K562 (cell line): ENCODE data around the gene CD164L2. TPM values are rescaled to one million over a fixed set of nuclear protein-coding genes. Genes with fewer than 3 reads are reported as not detected.

ENCODE experiments used
- ATAC-seq: fragments of 200-7000 bp; cut with Tn5 transposase; 3 replicates; pipeline ENCODE4 v1.9.1; 2020; ENCODE audit warnings: moderate library complexity
- BruUV-seq: library from RNA; stranded (reverse); fragments of 400-500 nt; replicated peaks from 2 replicates; lab custom pipeline; 2021; lab: Mats Ljungman, UMichigan
- CTCF ChIA-PET: fragments of 300-600 bp; formaldehyde crosslinking; extraction: SDS; loops from one replicate; lab custom pipeline; 2021; ENCODE audit warnings: low intra/inter-chr PET ratio; lab: Yijun Ruan, JAX
- POLR2A ChIA-PET: fragments of 300-600, 350-650 bp; sonication (Branson Sonifier 250); formaldehyde crosslinking; extraction: SDS; loops from one replicate; lab custom pipeline; 2021; ENCODE audit warnings: antibody characterized with exemption, inconsistent platforms; lab: Yijun Ruan, JAX
- DNase-seq, 4 experiments: peaks; one replicate each; pipeline versions ENCODE4 v3.0.0 to v3.0.0-alpha.2; 2011 to 2018; ENCODE audit warnings: low spot score in 3 of 4, mixed read lengths in 3 of 4; ENCODE audit errors: extremely low read depth in 1 of 4
- FAIRE-seq: peaks from 2 replicates; lab custom pipeline; 2011; peaks lifted over from hg19 to GRCh38; lab: Jason Lieb, UNC
- H2AFZ ChIP-seq: 2 replicates; pipeline ENCODE4 v1.6.0; 2011; ENCODE audit warnings: low read depth, low read length, control low read depth, inconsistent platforms
- H3K27ac ChIP-seq: fragments of 200-600 bp; 3 replicates; pipeline ENCODE4 v1.8.0; 2011; ENCODE audit warnings: low read depth, mild to moderate bottlenecking, control low read depth, inconsistent platforms, low read length, moderate library complexity, mixed read lengths; ENCODE audit errors: extremely low read depth
- H3K27me3 ChIP-seq, 2 experiments: fragments of 300-600 bp in 1 of 2; 2 replicates in 1 of 2; 3 replicates in 1 of 2; pipeline versions ENCODE4 v1.6.0 to v1.8.0; 2011; ENCODE audit warnings: inconsistent platforms in 2 of 2, low read length in 2 of 2, mild to moderate bottlenecking in 1 of 2, mixed read lengths in 1 of 2, moderate library complexity in 1 of 2; ENCODE audit not compliant: control insufficient read depth in 2 of 2, insufficient read depth in 2 of 2
- H3K36me3 ChIP-seq: fragments of 300-600 bp; 3 replicates; pipeline ENCODE4 v1.8.0; 2011; ENCODE audit warnings: mild to moderate bottlenecking, low read length, inconsistent platforms; ENCODE audit not compliant: control insufficient read depth, insufficient read depth
- H3K4me1 ChIP-seq, 2 experiments: fragments of 200-600 bp in 1 of 2; replicated peaks in 1 of 2; 2 replicates in 1 of 2; 3 replicates in 1 of 2; pipeline versions ENCODE4 v1.5.1 to v1.8.0; 2011; ENCODE audit warnings: inconsistent platforms in 2 of 2, low read length in 2 of 2, mild to moderate bottlenecking in 1 of 2, mixed read lengths in 1 of 2, moderate library complexity in 1 of 2; ENCODE audit not compliant: control insufficient read depth in 2 of 2, insufficient read depth in 2 of 2
- H3K4me2 ChIP-seq: 2 replicates; pipeline ENCODE4 v1.6.1; 2011; ENCODE audit warnings: low read length, control low read depth, inconsistent platforms, mixed read lengths; ENCODE audit not compliant: insufficient read depth
- H3K4me3 ChIP-seq: fragments of 200-600 bp; sonication (generic), shearing (Covaris generic); 2 replicates; pipeline ENCODE4 v1.5.1; 2016; ENCODE audit warnings: control low read depth, inconsistent platforms
- H3K79me2 ChIP-seq: fragments of 200-600 bp; 3 replicates; pipeline ENCODE4 v1.8.0; 2011; ENCODE audit warnings: low read length, inconsistent platforms; ENCODE audit not compliant: control insufficient read depth, insufficient read depth
- H3K9ac ChIP-seq, 2 experiments: 2 replicates each; pipeline versions ENCODE4 v1.6.0 to v1.6.1; 2011; ENCODE audit warnings: low read depth in 2 of 2, low read length in 2 of 2, control low read depth in 1 of 2, inconsistent platforms in 1 of 2, mild to moderate bottlenecking in 1 of 2, mixed read lengths in 1 of 2; ENCODE audit not compliant: insufficient read depth in 1 of 2
- H3K9me1 ChIP-seq: one replicate; pipeline ENCODE4 v1.6.0; 2011; ENCODE audit warnings: inconsistent platforms, mild to moderate bottlenecking, low read length, moderate library complexity; ENCODE audit not compliant: control insufficient read depth, insufficient read depth
- H3K9me3 ChIP-seq: replicated peaks from 2 replicates; pipeline ENCODE4 v1.5.1; 2011; ENCODE audit warnings: low read depth, low read length, inconsistent platforms; ENCODE audit not compliant: control insufficient read depth, insufficient read depth
- H4K20me1 ChIP-seq: replicated peaks from 2 replicates; pipeline ENCODE4 v1.6.1; 2011; ENCODE audit warnings: low read length, inconsistent platforms, mixed read lengths; ENCODE audit not compliant: control insufficient read depth, insufficient read depth
- BACH1 ChIP-seq: fragments of 200-800 bp; sonication (Bioruptor generic); IDR thresholded peaks from 2 replicates; pipeline ENCODE4 v1.6.1; 2016; ENCODE audit warnings: missing genetic modification characterization, missing compliant biosample characterization
- BCL6 ChIP-seq: fragments of 250-450 bp; sonication (Bioruptor Pico); IDR thresholded peaks from 2 replicates; pipeline ENCODE4 v1.4.0; 2020
- BRD9 ChIP-seq: fragments of 450-650 bp; IDR thresholded peaks from 2 replicates; pipeline ENCODE4 v1.6.1; 2018; ENCODE audit warnings: low read depth; ENCODE audit not compliant: partially characterized antibody
- CEBPG ChIP-seq, 3 experiments: fragments of 200-800 bp in 1 of 3; sonication (Bioruptor generic) in 1 of 3; sonication (generic) in 1 of 3; formaldehyde crosslinking in 1 of 3; IDR thresholded peaks in 2 of 3; conservative IDR thresholded peaks in 1 of 3; 2 replicates each; pipeline versions ENCODE4 v1.6.1 to v1.8.0; 2016 to 2022; ENCODE audit warnings: missing compliant biosample characterization in 2 of 3, missing genetic modification characterization in 2 of 3, mild to moderate bottlenecking in 1 of 3, missing genetic modification reagents in 1 of 3
- COPS2 ChIP-seq: fragments of 450-650 bp; conservative IDR thresholded peaks from 2 replicates; pipeline ENCODE4 v1.6.1; 2016; ENCODE audit warnings: mild to moderate bottlenecking, moderate library complexity
- FOXP1 ChIP-seq: sonication (generic); formaldehyde crosslinking; IDR thresholded peaks from 2 replicates; pipeline ENCODE4 v1.8.0; 2022; ENCODE audit warnings: mild to moderate bottlenecking, missing genetic modification reagents
- GATAD2B ChIP-seq: fragments of 450-650 bp; IDR thresholded peaks from 2 replicates; pipeline ENCODE4 v1.6.1; 2017; ENCODE audit warnings: mild to moderate bottlenecking, borderline replicate concordance
- KHSRP ChIP-seq: fragments of 450-650 bp; IDR thresholded peaks from 2 replicates; pipeline ENCODE4 v1.6.1; 2017
- NR2C1 ChIP-seq, 2 experiments: fragments of 450-650 bp; IDR thresholded peaks; 2 replicates each; pipeline ENCODE4 v1.6.1; 2017; ENCODE audit warnings: mild to moderate bottlenecking in 2 of 2, antibody characterized with exemption in 1 of 2, inconsistent platforms in 1 of 2, missing compliant biosample characterization in 1 of 2, missing genetic modification characterization in 1 of 2
- SIN3A ChIP-seq, 2 experiments: fragments of 150-350 bp in 1 of 2; IDR thresholded peaks; 2 replicates each; pipeline ENCODE4 v1.6.1; 2011 to 2016; ENCODE audit warnings: borderline replicate concordance in 2 of 2, low read depth in 2 of 2, low read length in 2 of 2, mild to moderate bottlenecking in 2 of 2, moderate library complexity in 2 of 2; ENCODE audit not compliant: control insufficient read depth in 1 of 2
- TBL1XR1 ChIP-seq, 2 experiments: IDR thresholded peaks; 2 replicates each; pipeline ENCODE4 v1.6.1; 2012; ENCODE audit warnings: improper control_type of control experiment in 2 of 2, low read length in 2 of 2, mild to moderate bottlenecking in 1 of 2
- TEAD2 ChIP-seq: fragments of 450-650 bp; IDR thresholded peaks from 2 replicates; pipeline ENCODE4 v1.6.1; 2016; ENCODE audit warnings: missing genetic modification characterization, control low read depth, missing compliant biosample characterization
- ZFP36 ChIP-seq: fragments of 150-350 bp; IDR thresholded peaks from 2 replicates; pipeline ENCODE4 v1.6.1; 2018; ENCODE audit warnings: low read length, low read depth; ENCODE audit not compliant: partially characterized antibody
- ZNF586 ChIP-seq: fragments of 450-650 bp; formaldehyde crosslinking; conservative IDR thresholded peaks from 2 replicates; pipeline ENCODE4 v1.4.0; 2020; ENCODE audit warnings: mild to moderate bottlenecking, moderate library complexity
- ZNF695 ChIP-seq: fragments of 450-650 bp; formaldehyde crosslinking; IDR thresholded peaks from 2 replicates; pipeline ENCODE4 v1.4.0; 2020; ENCODE audit warnings: mild to moderate bottlenecking, moderate library complexity
- WGBS: fragments of 100-300 bp; shearing (Covaris generic); methylation state at CpG from one replicate; pipeline ENCODE4 v1.1.6; 2016; ENCODE audit warnings: low coverage, mixed read lengths; ENCODE audit not compliant: insufficient coverage; ENCODE audit errors: missing lambda C conversion rate; 5-methylcytosine and 5-hydroxymethylcytosine counted together
- in situ Hi-C: fragments of 300-500 bp; cut with MboI; formaldehyde crosslinking; loops from 4 replicates; pipeline ENCODE4 v1.15.0; 2018; ENCODE audit warnings: inconsistent platforms, mixed read lengths
- intact Hi-C: fragments of 100-400 bp; cut with micrococcal nuclease; formaldehyde crosslinking; loops from 2 replicates; pipeline ENCODE4 v1.14.2; 2022
- polyA plus RNA-seq, 8 experiments: library from polyadenylated mRNA; depleted of rRNA in 4 of 8; stranded (reverse) in 5 of 8; unstranded in 3 of 8; fragments of >200 nt; fragmentation: Nextera tagmentation in 2 of 8; fragmentation: Illumina TruSeq in 1 of 8; extraction: Ambion mirVana in 2 of 8; extraction: Trizol in 1 of 8; gene quantifications; 2 replicates each; pipeline versions ENCODE4 v1.2.1 to v1.2.3, GENCODE V29; 2011 to 2014; ENCODE audit warnings: inconsistent platforms in 1 of 8, missing spikeins in 1 of 8
- total RNA-seq, 7 experiments: library from RNA; depleted of rRNA in 6 of 7; stranded (reverse); fragments of >200 nt in 6 of 7; fragmentation: Illumina TruSeq in 2 of 7; extraction: Trizol in 2 of 7; gene quantifications; 2 replicates each; pipeline versions ENCODE4 v1.2.1 to v1.2.3, GENCODE V29; 2011 to 2021; ENCODE audit warnings: low replicate concordance in 1 of 7
- TF ChIP-seq, protein P1 (sequence below), 2 experiments: fragments of 250-450 bp in 1 of 2; fragments of 450-650 bp in 1 of 2; sonication (Bioruptor Pico) in 1 of 2; IDR thresholded peaks; 2 replicates each; pipeline versions ENCODE4 v1.6.1 to v1.8.0; 2016 to 2021; ENCODE audit warnings: mild to moderate bottlenecking in 2 of 2, moderate library complexity in 2 of 2, missing compliant biosample characterization in 1 of 2, missing genetic modification characterization in 1 of 2
- TF ChIP-seq, protein P2 (sequence below): sonication (generic); formaldehyde crosslinking; IDR thresholded peaks from 2 replicates; pipeline ENCODE4 v1.8.0; 2022; ENCODE audit warnings: mild to moderate bottlenecking, missing genetic modification reagents
- TF ChIP-seq, protein P3 (sequence below): fragments of 450-650 bp; IDR thresholded peaks from 2 replicates; pipeline ENCODE4 v1.6.1; 2018; ENCODE audit warnings: mild to moderate bottlenecking, low read depth; ENCODE audit not compliant: partially characterized antibody

The CD164L2 gene
- total and polyA plus RNA-seq, 9 of the 15 experiments (the other 6 are each of a cell fraction or from before 2014, with no cell fraction given) = 0.08 to 0.92 (median 0.38) TPM; not detected in 1

DNA sequence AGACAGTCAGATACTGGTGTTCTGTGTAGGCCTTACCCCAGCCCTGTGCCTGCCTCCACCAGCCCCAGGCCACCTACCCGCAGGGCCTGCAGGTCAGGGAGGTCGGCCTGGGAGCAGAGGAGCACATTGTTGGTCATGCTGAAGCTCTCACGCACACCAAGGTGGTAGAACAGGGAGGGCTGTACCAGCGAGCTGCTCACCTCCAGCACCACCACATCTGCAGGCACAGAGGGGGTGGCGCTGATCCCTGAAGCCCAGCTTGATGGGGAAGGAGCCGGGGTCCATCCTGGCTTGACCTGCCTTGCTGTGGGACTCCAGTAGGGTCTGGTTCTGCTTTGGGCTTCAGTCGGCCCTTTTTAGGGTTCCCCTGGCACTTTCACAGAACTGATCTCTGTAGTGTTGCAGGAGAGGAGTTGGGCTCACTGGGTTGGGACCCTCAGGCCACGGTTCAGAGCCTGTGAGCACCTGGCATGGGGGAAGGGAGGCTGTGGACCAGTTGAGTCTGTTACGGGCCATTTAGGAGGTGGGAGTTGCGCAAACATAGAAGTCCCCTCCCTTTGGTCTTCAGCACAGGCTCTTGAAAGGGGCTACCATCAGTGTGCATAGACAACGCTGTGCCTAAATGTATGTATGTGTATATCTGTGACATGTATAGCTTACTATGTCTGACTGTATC, 18.3 kb downstream of the CD164L2 start:
- 66% methylated on average over 11 of the region's 11 CpGs for WGBS
- peak overlapping the region; percentile 84 for H3K4me2 ChIP-seq
- peaks cover 22 to 64% of the 10 kb centered on the region in 2 experiments; a peak in 4 of 5 replicates for H3K4me1 ChIP-seq
- H3K27ac ChIP-seq = peak overlapping the region; percentile 78
- no peaks in the 10 kb centered on the region for H3K27me3 ChIP-seq
- no peaks in the 10 kb centered on the region for H3K79me2 ChIP-seq
- FAIRE-seq (no peak), ATAC-seq (no peak; the same call in 2 of the 3 replicates), DNase-seq (no peak)
- CTCF ChIA-PET = no interaction called here
- H3K9me3 ChIP-seq = no peaks in the 10 kb centered on the region
- POLR2A ChIA-PET = interaction anchor here (0.5 to 3.3 kb wide), 16 partner anchors 8 to 1216 kb away, joined by 3 to 20 read pairs (median 4); partner anchors contain the start of genes CD164L2, FCN3 and SYTL1
- no peaks in the 10 kb centered on the region for H3K36me3 ChIP-seq
- H4K20me1 ChIP-seq = no peaks in the 10 kb centered on the region; the same call in 1 of the 2 replicates
- TSS peak; percentile 73 for BruUV-seq
- no peaks in the 10 kb centered on the region for H3K9me1 ChIP-seq
- peak overlapping the region; percentile 77 for H2AFZ ChIP-seq
- H3K9ac ChIP-seq = peak overlapping the region; percentile 71 to 85
- in situ Hi-C loops = no loop called here
- intact Hi-C loops = loop anchor here (10.0 kb wide), 1 partner anchor 170 kb away; no protein-coding TSS in a partner anchor
- H3K4me3 ChIP-seq = peak overlapping the region; percentile 82
- TF ChIP-seq, protein P1, sequence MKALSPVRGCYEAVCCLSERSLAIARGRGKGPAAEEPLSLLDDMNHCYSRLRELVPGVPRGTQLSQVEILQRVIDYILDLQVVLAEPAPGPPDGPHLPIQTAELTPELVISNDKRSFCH (CRISPR knock-in tag; IDR thresholded peaks at IDR 0.05) = no peak
- TF ChIP-seq, protein P1 (tag; IDR thresholded peaks at IDR 0.05) = no peak
- TF ChIP-seq BRD9 (no peak), GATAD2B (no peak), BACH1 (tag) (no peak), KHSRP (no peak), TEAD2 (tag) (no peak), COPS2 (no peak), BCL6 (CRISPR knock-in tag) (no peak), TBL1XR1 (IDR thresholded peaks at IDR 0.05; ENCODE audit: low read length in 2 of 2) (no peak), SIN3A (IDR thresholded peaks at IDR 0.05; ENCODE audit: borderline replicate concordance in 2 of 2, control insufficient read depth in 1 of 2, low read depth in 2 of 2, low read length in 2 of 2) (no peak), ZNF586 (CRISPR knock-in tag) (no peak), ZNF695 (CRISPR knock-in tag) (no peak), ZFP36 (no peak), CEBPG (CRISPR knock-in tag; IDR thresholded peaks at IDR 0.05) (peak; percentile 15), CEBPG (tag; conservative IDR thresholded peaks at IDR 0.05 in 1 of 2, IDR thresholded peaks at IDR 0.05 in 1 of 2) (peak in 1 of 2 experiments; percentile 44; a peak in 1 of 4 replicates), NR2C1 (IDR thresholded peaks at IDR 0.05) (peak; percentile 59; the same call in 1 of the 2 replicates), NR2C1 (tag; IDR thresholded peaks at IDR 0.05) (no peak), FOXP1 (no peak)
- TF ChIP-seq, protein P2, sequence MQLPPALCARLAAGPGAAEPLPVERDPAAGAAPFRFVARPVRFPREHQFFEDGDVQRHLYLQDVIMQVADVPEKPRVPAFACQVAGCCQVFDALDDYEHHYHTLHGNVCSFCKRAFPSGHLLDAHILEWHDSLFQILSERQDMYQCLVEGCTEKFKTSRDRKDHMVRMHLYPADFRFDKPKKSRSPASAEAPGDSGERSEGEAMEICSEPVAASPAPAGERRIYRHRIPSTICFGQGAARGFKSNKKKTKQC (CRISPR knock-in tag) = peak; percentile 43; the same call in 1 of the 2 replicates
- TF ChIP-seq, protein P3, sequence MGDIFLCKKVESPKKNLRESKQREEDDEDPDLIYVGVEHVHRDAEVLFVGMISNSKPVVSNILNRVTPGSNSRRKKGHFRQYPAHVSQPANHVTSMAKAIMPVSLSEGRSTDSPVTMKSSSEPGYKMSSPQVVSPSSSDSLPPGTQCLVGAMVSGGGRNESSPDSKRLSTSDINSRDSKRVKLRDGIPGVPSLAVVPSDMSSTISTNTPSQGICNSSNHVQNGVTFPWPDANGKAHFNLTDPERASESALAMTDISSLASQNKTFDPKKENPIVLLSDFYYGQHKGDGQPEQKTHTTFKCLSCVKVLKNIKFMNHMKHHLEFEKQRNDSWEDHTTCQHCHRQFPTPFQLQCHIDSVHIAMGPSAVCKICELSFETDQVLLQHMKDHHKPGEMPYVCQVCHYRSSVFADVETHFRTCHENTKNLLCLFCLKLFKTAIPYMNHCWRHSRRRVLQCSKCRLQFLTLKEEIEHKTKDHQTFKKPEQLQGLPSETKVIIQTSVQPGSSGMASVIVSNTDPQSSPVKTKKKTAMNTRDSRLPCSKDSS = no peak
